CD4-positive, alpha-beta T cell treated with Interleukin-17A for 1 hour (primary cell): ENCODE results near the gene PCDHGB3.
A peak's percentile ranks its signal among the peaks of the same experiment; 100 is the strongest.
"Not testable (repeated sequence)": the region's sequence is repeated elsewhere in the genome, so short reads cannot be mapped to it uniquely, and the experiment has no call there.

Experiments used
- DNase-seq: peaks from one replicate; pipeline ENCODE4 v3.0.0-alpha.2; 2020

Gene PCDHGB3

GRCh38 chr5:141369994-141370848 lies at the start of gene PCDHGB3:
Gene PCDHGB3, plus strand, starts transcription at chr5:141370242. Its CDS starts 153 bp downstream, at chr5:141370395.
- DNase-seq = peak; percentile 52

DNA sequence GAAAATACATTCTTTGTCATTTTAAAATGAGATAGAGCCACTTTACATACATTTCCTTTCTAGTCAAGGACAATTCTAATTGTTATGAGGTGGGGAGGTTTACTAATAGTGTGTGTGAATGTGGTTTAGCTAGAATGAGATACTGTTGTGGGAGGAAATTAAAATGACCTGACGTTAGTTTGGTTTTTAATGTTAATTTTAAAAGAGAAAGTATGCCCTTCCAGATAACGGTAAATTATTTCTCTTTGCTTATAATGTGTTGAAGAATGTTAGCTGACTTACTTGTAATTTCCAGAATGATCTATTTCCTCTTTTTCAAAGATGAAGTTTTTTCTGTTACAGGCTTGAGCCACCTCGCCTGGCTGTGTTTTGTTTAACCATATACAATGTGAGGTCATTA lies 47.8 kb upstream of the PCDHGB3 start:
- DNase-seq = no peak

- peak; percentile 79 for DNase-seq
Measured at GRCh38 chr5:141326088-141326854, 43.8 kb upstream of the PCDHGB3 start.

DNA sequence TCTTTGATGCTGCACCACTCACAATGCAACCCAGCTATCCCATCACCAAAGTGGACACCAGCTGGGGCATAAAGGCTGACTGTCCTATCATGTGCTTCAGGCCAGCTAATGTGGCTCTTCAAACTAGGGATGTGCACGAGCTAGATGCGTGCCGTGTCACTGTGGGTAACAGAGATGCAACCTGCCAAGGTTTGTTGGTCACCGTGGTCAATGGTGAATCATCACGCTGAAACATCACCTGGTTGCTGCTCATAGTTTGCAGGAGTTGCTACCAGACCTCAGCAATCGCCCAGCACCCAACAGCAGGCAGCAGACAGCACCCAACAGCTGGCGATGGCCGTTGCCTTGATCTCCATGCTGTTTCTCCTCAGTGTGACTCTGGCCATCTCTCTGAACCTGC lies 41.8 kb upstream of the PCDHGB3 start:
- no peak for DNase-seq

DNA sequence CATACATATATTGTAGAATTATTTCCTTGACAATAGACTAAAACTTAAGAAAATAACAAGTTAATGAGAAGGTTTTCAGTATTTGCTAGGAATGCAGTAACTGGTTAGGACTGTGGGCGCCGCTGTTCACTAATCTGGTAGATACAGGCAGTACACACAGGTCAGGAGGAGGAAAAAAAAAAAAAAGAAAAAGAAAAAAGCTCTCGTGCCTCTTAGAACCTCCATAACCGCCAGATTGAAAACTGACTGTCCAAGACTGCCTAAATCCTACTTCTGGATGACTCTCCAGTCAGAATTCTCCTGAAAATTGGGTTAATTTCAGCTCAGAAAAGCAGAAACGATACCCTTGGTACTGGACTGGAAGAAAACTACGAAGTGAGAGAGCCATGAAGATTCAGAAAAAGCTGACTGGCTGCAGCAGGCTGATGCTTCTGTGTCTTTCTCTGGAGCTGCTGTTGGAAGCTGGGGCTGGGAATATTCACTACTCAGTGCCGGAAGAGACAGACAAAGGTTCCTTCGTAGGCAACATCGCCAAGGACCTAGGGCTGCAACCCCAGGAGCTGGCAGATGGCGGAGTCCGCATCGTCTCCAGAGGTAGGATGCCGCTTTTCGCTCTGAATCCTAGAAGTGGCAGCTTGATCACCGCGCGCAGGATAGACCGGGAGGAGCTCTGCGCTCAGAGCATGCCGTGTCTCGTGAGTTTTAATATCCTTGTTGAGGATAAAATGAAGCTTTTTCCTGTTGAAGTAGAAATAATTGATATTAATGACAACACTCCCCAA lies 39.6 kb upstream of the PCDHGB3 start, which contains the start of gene PCDHGA1:
Gene PCDHGA1, plus strand, starts transcription at position 216 of the 782 bp plus-strand sequence.
- peak; percentile 38 for DNase-seq

GRCh38 chr5:141332571-141332970 lies 37.5 kb upstream of the PCDHGB3 start:
- DNase-seq = not testable (repeated sequence)

GRCh38 chr5:141338538-141339306 lies 31.3 kb upstream of the PCDHGB3 start, which contains the start of gene PCDHGA2:
Gene PCDHGA2, plus strand, starts transcription at chr5:141338760.
- DNase-seq = peak; percentile 11

- not testable (repeated sequence) for DNase-seq
Measured at GRCh38 chr5:141340781-141341354, 29.2 kb upstream of the PCDHGB3 start.

GRCh38 chr5:141342773-141343172 lies 27.3 kb upstream of the PCDHGB3 start:
- DNase-seq = no peak

DNA sequence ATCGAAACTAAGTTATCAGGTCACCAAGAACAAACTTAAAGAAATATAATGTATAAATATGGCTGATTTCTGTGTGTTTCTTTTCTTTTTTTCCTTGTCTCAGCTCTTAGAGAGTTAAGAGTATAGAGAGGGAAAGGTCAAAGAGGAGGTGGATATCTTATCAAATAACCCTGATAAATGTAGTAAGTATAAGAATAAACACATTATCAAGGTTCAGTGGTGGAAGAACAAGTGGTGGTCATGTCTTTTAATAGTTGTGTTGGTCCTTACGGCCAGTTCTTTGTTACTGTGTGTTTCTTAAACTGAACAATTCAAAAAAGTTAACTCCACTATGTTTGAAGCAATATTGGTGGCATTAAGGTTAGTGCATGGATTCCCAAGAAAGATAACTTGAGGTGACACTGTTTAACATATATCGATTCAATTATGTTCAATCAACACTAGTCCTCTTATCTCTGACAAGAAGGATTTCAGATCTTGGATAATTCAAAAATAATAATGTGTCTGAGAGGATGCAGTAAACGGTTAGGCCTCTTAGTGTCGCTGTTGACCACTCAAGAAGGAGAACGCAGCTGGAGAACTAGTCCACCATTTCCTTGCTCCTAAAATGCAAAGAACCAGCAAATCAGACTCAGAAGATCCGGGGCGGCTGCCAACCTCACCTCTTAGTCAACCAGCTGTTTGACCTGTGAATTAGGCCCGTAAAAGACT lies 26.6 kb upstream of the PCDHGB3 start, which contains the start of gene PCDHGA3:
Gene PCDHGA3, plus strand, starts transcription at position 588 of the 711 bp plus-strand sequence. CDS start 205 bp downstream, outside the sequence.
- DNase-seq = peak; percentile 14

DNA sequence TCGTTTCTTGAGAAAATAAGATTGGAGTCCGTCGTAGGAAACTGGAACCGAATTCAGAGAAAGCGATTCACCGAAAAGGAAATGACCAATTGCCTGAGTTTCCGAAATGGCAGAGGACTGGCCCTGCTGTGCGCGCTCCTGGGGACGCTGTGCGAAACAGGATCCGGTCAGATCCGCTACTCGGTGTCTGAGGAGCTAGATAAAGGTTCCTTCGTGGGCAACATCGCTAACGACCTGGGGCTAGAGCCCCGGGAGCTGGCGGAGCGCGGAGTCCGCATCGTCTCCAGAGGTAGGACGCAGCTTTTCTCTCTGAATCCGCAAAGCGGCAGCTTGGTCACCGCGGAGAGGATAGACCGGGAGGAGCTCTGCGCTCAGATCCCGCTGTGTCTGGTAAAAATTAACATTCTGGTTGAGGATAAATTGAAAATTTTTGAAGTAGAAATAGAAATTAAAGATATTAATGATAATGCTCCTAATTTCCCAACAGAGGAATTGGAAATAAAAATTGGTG lies 26.0 kb upstream of the PCDHGB3 start:
- no peak for DNase-seq

DNA sequence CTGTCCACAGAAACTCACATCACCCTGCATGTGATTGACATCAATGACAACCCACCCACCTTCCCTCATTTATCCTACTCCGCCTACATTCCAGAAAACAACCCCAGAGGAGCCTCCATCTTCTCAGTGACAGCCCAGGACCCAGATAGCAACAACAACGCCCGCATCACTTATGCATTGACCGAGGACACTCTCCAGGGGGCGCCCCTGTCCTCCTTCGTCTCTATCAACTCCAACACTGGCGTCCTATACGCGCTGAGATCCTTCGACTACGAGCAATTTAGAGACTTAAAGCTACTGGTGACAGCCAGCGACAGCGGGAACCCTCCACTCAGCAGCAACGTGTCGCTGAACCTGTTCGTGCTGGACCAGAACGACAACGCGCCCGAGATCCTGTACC lies 24.7 kb upstream of the PCDHGB3 start:
- no peak for DNase-seq

GRCh38 chr5:141346017-141346416 lies 24.0 kb upstream of the PCDHGB3 start:
- DNase-seq = not testable (repeated sequence)

DNA sequence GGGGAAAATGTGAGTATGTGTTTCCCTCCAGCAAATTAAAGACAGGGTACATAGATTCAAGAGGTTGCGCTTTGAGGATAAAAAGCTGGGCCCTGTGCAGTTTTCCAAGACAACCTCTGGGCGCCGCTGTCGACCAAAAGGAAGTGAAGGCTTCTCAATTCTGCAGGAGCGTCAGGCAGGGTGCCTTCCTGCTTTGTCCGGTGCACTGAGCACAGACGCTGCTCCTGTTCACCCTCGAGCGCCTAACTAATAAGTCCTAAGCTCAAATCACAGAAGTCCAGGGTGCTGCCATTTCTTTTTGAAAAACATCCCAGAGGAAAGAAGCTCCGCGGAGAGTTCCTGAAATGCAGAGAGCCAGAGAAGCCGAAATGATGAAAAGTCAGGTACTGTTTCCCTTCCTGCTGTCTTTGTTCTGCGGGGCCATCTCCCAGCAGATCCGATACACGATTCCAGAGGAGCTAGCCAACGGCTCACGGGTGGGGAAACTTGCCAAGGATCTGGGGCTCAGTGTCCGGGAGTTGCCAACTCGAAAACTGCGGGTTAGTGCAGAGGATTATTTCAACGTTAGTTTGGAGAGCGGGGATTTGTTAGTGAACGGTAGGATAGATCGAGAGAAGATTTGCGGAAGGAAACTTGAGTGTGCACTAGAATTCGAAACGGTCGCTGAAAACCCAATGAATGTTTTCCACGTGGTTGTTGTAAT lies 20.0 kb upstream of the PCDHGB3 start, which contains the start of gene PCDHGB1:
Gene PCDHGB1, plus strand, starts transcription at position 183 of the 703 bp plus-strand sequence. Its CDS starts 162 bp downstream, at position 345.
- DNase-seq = peak; percentile 48

DNA sequence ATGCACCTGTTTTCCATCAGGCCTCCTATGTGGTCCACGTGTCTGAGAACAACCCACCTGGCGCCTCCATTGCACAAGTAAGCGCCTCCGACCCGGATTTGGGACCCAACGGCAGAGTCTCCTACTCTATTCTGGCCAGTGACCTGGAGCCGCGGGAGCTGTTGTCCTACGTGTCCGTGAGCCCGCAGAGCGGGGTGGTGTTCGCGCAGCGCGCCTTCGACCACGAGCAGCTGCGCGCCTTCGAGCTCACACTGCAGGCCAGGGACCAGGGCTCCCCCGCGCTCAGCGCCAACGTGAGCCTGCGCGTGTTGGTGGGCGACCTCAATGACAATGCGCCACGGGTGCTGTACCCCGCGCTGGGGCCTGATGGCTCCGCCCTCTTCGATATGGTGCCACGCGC lies 18.5 kb upstream of the PCDHGB3 start:
- DNase-seq = no peak

DNA sequence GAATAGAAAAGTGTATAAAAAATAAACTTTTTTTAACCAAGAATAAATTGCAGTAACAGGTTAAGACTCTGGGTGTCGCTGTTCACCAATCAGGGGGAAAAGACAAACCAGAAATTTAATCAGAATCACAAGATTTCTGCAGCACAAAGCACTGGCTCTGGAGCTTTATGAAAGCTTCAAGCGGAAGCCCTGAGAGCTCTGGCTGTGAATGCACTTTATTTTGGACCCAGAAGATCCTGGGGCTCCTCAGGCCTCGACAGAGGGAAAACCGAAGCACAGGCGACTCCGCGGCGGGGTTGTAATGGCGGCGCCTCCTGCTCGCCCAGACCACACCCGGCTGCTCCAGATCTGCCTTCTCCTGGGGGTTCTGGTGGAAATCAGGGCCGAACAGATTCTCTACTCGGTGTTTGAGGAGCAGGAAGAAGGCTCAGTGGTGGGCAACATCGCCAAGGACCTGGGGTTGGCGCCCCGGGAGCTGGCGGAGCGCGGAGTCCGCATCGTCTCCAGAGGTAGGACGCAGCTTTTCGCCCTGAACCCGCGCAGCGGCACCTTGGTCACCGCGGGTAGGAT lies 15.1 kb upstream of the PCDHGB3 start, which contains the start of gene PCDHGA4:
Gene PCDHGA4, plus strand, starts transcription at position 122 of the 570 bp plus-strand sequence. Its CDS starts 87 bp downstream, at position 209.
- DNase-seq = peak; percentile 15

DNA sequence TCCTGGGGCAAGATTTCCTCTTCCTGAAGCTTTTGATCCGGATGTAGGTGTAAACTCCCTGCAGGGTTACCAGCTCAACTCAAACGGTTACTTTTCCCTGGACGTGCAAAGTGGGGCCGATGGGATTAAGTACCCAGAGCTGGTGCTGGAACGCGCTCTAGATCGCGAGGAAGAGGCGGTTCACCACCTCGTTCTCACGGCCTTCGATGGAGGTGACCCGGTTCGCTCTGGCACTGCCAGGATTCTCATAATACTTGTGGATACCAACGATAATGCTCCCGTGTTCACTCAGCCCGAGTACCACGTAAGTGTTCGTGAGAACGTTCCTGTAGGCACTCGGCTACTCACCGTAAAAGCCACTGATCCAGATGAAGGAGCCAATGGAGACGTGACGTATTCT lies 14.4 kb upstream of the PCDHGB3 start:
- DNase-seq = no peak

- DNase-seq = no peak
Measured at GRCh38 chr5:141356133-141356532, 13.9 kb upstream of the PCDHGB3 start.

DNA sequence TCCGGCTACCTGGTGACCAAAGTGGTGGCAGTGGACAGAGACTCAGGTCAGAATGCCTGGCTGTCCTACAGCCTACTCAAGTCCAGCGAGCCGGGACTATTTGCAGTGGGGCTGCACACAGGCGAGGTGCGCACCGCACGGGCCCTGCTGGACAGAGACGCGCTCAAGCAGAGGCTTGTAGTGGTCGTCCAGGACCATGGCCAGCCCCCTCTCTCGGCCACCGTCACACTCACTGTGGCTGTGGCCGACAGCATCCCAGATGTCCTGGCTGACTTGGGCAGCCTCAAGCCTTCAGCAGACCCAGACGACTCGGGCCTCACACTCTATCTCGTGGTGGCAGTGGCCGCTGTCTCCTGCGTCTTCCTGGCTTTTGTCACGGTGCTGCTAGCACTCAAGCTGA lies 13.1 kb upstream of the PCDHGB3 start:
- DNase-seq = no peak
